Activated naive CD8-positive, alpha-beta T cell treated with anti-CD3 and anti-CD28 coated beads for 36 hours (primary cell): ENCODE data around the gene HLA-A. TPM values are rescaled to one million over a fixed set of nuclear protein-coding genes. Genes with fewer than 3 reads are reported as not detected.
A peak's percentile ranks its signal among the peaks of the same experiment; 100 is the strongest.
"Not testable (repeated sequence)": the region's sequence is repeated elsewhere in the genome, so short reads cannot be mapped to it uniquely, and the experiment has no call there.

Experiments used
- DNase-seq: peaks from one replicate; pipeline ENCODE4 v3.0.0; 2021
- H3K27ac Mint-ChIP-seq: one replicate; pipeline ENCODE4 v1.8.0; 2022; ENCODE audit warnings: mild to moderate bottlenecking, moderate library complexity, mixed read lengths
- H3K27me3 Mint-ChIP-seq: one replicate; pipeline ENCODE4 v1.8.0; 2022; ENCODE audit warnings: mild to moderate bottlenecking, mixed read lengths
- H3K36me3 Mint-ChIP-seq: one replicate; pipeline ENCODE4 v1.8.0; 2021; ENCODE audit warnings: mild to moderate bottlenecking, mixed read lengths
- H3K4me1 Mint-ChIP-seq: one replicate; pipeline ENCODE4 v1.8.0; 2021; ENCODE audit warnings: mixed read lengths
- H3K4me3 Mint-ChIP-seq: one replicate; pipeline ENCODE4 v1.8.0; 2022; ENCODE audit warnings: mild to moderate bottlenecking, moderate library complexity, mixed read lengths
- H3K9me3 Mint-ChIP-seq: one replicate; pipeline ENCODE4 v1.8.0; 2022; ENCODE audit warnings: mixed read lengths
- total RNA-seq, 2 experiments: library from RNA; stranded (reverse); gene quantifications; one replicate each; pipeline ENCODE4 v1.2.3, GENCODE V29; 2021

The HLA-A gene
- total RNA-seq, 2 experiments from 2014 or later: 1,111 to 1,119 TPM

DNA sequence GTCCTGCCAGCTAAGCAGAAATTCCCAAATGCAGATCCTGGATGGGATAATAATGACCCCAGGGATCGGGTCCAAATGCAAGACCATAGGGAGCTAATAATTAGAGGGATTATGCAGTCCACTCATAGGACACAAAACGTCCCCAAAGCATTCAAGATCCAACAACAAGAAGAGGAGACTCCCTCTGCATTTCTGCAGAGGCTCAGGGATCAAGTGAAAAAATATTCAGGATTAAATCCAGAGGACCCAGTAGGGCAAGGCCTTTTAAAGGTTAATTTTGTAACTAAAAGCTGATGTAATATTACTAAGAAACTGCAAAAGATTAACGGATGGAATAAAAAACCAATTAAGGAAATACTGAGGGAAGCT is 22.2 kb downstream of the HLA-A start:
- Mint-ChIP-seq H3K9me3 (no peaks in the 10 kb centered on the region), H3K36me3 (no peaks in the 10 kb centered on the region), H3K4me1 (peaks cover 48% of the 10 kb centered on the region), H3K4me3 (peak overlapping the region; percentile 85), H3K27me3 (no peaks in the 10 kb centered on the region), H3K27ac (peak overlapping the region; percentile 92)
- no peak for DNase-seq

DNA sequence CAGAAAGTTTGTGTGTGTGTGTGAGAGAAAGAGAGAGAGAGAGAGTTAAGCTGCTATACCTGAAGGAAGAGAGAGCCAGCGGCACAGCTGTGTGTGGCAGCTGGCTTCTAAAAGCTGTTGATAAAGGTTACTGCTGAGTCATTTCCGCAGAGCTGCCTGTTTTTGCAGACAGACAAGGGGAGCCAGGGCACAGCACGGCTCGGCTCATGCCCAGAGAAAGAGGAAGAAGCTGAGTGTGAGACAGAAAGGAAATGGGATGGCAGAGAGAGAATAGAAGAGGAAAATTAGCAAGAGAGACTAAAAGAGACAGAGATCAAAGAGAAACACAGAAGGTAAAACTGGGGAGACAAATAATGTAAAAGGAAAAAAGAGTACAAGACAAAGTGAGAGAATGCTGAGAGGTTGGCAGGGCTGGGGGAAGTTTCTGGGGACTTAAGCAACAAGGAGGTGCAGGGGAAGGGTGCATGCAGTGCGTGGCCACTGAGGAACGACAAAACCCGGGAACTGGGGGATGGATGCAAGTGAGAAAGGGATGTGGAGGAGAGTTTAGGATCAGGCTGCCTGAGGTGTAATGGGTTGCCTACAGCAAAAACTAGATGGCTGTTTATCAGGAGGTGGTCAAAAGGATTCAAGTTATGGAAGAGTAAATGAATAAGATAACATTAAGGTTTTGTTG is 22.7 kb downstream of the HLA-A start:
- Mint-ChIP-seq H3K27me3 (no peaks in the 10 kb centered on the region), H3K4me1 (peaks cover 47% of the 10 kb centered on the region), H3K36me3 (no peaks in the 10 kb centered on the region), H3K9me3 (no peaks in the 10 kb centered on the region), H3K4me3 (peak overlapping the region; percentile 85), H3K27ac (peak overlapping the region; percentile 92)
- DNase-seq: peak; percentile 78

DNA sequence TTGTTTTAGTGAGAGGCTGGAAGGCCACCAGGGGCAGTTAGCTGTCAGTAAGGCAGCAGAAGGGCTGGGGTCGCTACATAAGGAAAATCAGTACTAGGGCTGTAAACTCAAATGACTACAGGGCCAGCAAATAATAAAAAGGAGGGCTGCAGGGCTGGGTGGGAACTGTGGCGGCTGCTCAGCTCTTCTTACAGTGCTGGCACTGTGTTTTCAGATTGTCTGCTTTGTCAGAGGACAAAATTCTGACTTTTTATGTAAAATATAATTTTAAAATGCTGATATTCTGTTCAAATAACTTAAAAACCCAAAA is 23.2 kb downstream of the HLA-A start:
- Mint-ChIP-seq H3K4me1 (peaks cover 47% of the 10 kb centered on the region), H3K4me3 (peak overlapping the region; percentile 85), H3K27ac (peak overlapping the region; percentile 92), H3K36me3 (no peaks in the 10 kb centered on the region), H3K9me3 (no peaks in the 10 kb centered on the region), H3K27me3 (no peaks in the 10 kb centered on the region)
- no peak for DNase-seq

DNA sequence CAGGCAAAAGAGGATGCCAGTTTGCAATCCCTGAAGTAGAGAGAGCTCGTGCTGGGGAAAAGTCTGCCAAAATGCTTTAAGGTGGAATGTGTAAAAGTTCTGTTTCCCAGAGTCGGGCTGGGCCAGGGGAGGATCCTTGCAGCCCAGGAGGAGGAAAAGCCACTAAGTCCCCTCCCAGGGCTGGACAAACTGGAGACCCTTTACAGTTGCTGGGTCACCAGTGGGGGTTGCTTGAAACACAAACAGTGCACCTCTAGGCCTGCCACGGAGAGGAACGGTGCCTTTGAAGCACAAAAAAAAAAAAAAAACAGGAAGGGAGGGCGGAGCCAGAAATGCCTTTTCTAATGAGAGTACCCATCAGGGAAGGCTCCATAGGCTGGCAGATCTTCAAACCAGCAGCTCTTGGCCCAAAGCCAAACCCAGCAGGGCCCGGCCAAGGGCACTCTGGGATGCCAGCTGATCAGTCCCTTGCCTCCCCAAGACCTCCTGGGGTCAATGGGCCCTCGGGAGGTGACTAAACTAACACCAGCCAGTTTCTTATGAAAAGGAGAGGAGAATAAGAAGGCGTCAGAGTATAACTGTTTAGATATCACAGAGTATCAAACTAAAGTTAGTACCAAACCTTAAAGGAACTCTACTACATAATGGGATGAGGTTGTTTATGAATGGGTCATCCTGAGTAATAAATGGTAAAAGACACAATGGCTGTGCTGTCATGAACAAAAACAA is 23.7 kb downstream of the HLA-A start:
- H3K36me3 Mint-ChIP-seq: no peaks in the 10 kb centered on the region
- DNase-seq: peak; percentile 36
- peak overlapping the region; percentile 92 for H3K27ac Mint-ChIP-seq

DNA sequence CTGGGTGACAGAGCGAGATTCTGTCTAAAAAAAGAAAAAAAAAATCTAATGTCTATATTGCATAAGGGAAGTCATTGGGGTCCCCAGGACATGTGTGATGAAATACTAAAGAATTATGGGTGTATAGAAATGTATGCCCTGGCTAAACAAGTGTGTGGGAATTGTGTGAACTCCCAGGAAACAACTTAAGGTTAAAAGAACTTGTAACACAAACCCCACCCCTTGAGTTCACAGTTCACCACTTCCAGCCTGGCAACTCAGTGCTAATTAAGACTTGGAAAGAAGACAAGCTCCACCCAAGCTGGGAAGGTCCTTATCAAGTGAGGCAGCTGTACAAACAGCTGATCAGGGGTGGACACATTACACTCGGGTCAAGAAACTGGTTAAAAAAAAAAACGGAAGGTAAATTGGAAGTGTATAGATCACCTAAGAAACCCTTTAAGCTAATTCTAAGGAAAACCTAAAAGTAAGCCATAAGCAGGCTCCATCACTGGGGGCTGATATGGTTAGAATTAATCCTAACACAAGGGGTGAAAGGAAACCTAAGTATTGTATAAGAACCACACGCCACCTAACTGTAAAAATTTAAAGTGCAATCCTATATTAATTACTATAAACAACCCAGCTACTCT is 25.2 kb downstream of the HLA-A start:
- Mint-ChIP-seq H3K27me3 (peaks cover 3% of the 10 kb centered on the region), H3K4me3 (no peak overlapping the region), H3K36me3 (no peaks in the 10 kb centered on the region), H3K9me3 (no peaks in the 10 kb centered on the region), H3K4me1 (peaks cover 57% of the 10 kb centered on the region), H3K27ac (no peak overlapping the region)
- DNase-seq: no peak

More for the DNA sequence above, 23.7 kb downstream of the HLA-A start:
- H3K4me1 Mint-ChIP-seq: peaks cover 47% of the 10 kb centered on the region
- H3K9me3 Mint-ChIP-seq: no peaks in the 10 kb centered on the region
- H3K27me3 Mint-ChIP-seq: no peaks in the 10 kb centered on the region
- peak overlapping the region; percentile 85 for H3K4me3 Mint-ChIP-seq

DNA sequence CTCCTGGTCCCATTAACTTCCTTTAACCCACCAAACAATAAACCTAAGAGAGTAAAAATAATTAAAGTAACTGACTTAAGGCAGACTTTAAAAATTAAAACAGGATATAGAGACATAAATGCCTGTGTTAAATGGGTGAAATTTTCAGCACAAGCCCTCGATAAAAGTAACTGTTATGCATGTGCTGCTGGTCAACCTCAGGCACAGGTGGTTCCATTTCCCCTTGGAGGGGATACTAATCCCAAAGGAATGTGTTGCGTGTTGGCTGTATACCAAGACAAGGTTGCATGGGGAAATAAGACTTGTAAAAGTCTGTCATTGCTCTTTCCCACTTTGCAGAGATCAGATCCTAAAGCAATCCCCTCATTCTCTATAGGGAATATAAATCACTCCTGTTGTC is 25.8 kb downstream of the HLA-A start:
- peaks cover 55% of the 10 kb centered on the region for H3K4me1 Mint-ChIP-seq

DNA sequence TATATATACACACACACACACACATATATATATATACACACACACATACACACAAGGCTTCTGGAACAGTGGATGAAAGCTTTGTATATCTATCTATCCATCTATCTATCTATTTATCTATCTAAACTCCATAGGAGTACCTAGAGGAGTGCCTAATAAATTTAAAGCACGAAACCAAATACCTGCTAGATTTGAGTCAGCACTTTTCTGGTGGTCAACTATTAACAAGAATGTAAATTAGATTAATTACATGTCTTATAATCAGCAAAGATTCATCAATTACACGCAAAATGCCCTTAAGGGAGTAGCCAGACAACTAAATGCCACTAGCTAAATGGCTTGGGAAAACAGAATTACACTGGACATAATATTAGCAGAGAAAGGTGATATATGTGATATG is 26.6 kb downstream of the HLA-A start:
- Mint-ChIP-seq H3K36me3 (no peaks in the 10 kb centered on the region), H3K27me3 (peaks cover 9% of the 10 kb centered on the region), H3K4me3 (no peak overlapping the region), H3K4me1 (peaks cover 49% of the 10 kb centered on the region), H3K27ac (no peak overlapping the region), H3K9me3 (no peaks in the 10 kb centered on the region)
- DNase-seq: no peak

More for the DNA sequence above, 25.8 kb downstream of the HLA-A start:
- no peak for DNase-seq
- Mint-ChIP-seq H3K4me3 (no peak overlapping the region), H3K36me3 (no peaks in the 10 kb centered on the region), H3K27ac (no peak overlapping the region), H3K27me3 (peaks cover 5% of the 10 kb centered on the region), H3K9me3 (no peaks in the 10 kb centered on the region)

DNA sequence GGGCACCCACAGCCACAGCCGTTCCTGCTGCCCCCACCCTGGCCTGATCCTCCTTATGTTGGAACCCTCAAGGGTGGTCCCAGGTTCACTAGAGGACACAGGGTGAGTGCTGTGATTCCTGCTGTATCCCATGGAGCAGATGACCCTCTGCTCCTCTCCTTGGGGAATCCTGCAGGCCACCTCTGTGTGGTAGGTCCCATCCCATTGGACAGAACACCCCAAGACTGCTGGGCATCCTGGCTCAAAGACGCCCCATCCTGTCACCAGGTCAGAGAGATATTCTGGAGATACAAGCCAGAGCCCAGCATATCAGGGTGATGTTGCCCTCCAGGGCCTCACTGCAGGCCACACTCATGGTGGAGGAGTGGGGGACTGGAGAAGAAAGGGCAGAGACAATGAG is 28.4 kb downstream of the HLA-A start:
- DNase-seq: no peak
- Mint-ChIP-seq H3K4me3 (no peak overlapping the region), H3K27ac (no peak overlapping the region), H3K9me3 (no peaks in the 10 kb centered on the region), H3K4me1 (peaks cover 48% of the 10 kb centered on the region), H3K27me3 (peaks cover 28% of the 10 kb centered on the region), H3K36me3 (no peaks in the 10 kb centered on the region)

DNA sequence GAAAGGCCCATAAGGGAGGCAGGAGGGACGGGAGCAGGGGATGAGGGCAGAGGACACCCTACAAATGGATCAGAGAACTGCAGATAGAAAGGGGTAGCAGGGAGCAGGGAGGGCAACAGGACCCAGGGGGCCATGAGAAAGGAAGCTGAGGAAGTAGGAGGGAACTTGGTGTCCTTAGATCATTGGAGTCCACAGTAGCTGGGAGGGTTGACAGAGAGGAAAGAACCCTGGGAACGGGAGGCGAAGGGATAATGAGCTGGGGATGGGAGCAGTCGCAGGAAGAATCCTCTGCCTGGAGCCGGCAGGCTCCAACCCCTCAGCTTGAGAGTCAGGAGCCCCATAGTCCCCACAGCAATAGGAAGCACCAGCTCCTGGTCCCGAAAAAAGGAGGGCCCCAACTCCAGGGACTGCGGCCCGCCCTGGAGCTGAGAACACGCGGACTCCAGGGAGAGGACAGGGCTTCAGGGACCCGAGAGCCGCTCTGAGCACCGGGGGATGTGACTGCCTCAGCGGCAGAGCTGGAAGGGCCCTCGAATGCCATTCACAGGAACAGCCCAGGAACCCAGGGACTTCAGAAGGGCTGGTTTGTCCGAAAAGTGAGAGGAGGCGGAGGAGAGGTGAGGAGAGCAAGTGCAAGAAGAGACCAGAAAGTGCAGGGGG is 32.7 kb downstream of the HLA-A start:
- Mint-ChIP-seq H3K27ac (no peak overlapping the region), H3K36me3 (peaks cover 2% of the 10 kb centered on the region), H3K4me1 (peaks cover 40% of the 10 kb centered on the region), H3K9me3 (no peaks in the 10 kb centered on the region), H3K27me3 (peaks cover 54% of the 10 kb centered on the region), H3K4me3 (peak overlapping the region; percentile 83)
- no peak for DNase-seq

DNA sequence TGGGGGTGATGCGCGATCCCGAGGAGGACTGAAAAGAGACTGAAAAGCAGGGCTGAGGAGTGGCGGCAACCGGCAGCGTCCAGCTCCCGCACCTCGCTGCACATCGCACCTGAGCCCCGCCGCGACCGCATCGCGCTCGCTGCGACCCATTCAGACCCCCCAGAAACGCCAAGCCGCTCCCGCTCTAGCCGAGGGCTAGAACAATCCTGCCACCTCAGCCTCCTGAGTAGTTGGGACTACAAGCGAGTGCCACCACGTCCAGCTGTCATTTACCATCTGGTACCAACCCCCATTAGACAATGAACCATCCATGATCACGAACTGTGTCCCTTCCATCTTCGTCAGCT is 33.2 kb downstream of the HLA-A start:
- Mint-ChIP-seq H3K4me1 (peaks cover 40% of the 10 kb centered on the region), H3K4me3 (peak overlapping the region; percentile 83), H3K9me3 (no peaks in the 10 kb centered on the region), H3K27me3 (peaks cover 54% of the 10 kb centered on the region), H3K36me3 (peaks cover 2% of the 10 kb centered on the region), H3K27ac (no peak overlapping the region)
- DNase-seq: no peak

DNA sequence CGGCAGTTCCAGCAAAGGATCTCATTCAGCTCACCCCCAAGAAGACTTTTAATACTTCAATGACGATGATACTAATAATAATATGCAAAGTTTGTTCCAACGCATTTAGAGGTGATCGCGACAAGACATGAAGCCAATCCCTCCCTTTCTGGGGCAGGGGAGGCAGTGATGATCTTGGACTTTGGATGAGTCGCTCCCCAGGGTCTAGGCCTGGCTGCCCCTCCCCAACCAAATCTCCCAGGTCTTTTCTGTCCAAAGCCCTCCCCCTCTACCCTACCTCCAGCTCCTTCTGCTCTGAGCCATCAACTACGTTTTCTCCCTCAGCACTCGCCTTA is 33.9 kb downstream of the HLA-A start:
- peaks cover 2% of the 10 kb centered on the region for H3K36me3 Mint-ChIP-seq
- peaks cover 54% of the 10 kb centered on the region for H3K27me3 Mint-ChIP-seq
- H3K9me3 Mint-ChIP-seq: no peaks in the 10 kb centered on the region
- DNase-seq: no peak
- peaks cover 39% of the 10 kb centered on the region for H3K4me1 Mint-ChIP-seq
- H3K27ac Mint-ChIP-seq: peak overlapping the region; percentile 21
- H3K4me3 Mint-ChIP-seq: peak overlapping the region; percentile 83

DNA sequence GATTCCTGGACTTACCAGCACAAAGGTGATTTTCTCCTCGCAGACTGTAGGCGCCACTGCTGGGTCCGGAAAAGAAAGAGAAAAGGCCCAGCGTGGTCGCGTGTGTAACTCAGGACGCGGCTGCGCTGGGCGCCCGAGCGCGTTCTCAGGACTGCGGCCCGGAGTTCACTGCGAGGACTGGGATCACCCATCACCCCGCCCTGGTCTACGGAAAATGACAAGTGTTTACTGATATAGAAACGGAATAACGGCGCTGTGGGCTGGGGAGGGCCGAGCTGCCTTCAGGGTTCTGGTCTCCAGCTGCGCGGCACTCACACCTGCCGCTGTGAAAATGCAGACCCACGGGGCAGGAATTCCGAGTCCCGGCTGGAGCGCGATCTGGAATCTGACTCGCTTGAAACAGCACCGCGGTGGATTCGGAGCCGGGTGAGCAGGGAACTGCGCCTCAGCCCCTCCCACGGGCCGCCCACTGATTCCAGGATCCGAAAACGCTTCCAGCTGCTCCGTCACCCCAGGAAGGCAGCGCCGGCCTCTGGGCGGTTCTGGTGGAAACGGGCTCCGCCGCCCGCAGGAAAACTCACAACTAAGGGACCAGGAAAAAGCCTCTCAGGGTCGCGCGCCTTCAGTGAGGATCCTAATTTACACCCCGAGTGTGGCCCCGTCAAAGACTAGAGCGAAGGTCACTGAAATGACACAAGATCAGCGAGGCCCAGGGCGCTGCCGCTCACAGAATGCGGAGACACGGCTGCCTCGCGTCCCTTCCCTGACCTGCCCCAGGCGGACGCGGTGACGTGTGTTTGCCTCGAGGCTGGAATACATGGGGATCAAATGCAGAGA is 34.5 kb downstream of the HLA-A start:
- H3K27ac Mint-ChIP-seq: peak overlapping the region; percentile 51
- peaks cover 34% of the 10 kb centered on the region for H3K4me1 Mint-ChIP-seq
- H3K4me3 Mint-ChIP-seq: peak overlapping the region; percentile 83
- peaks cover 54% of the 10 kb centered on the region for H3K27me3 Mint-ChIP-seq
- DNase-seq: peak; percentile 70
- H3K9me3 Mint-ChIP-seq: no peaks in the 10 kb centered on the region
- peaks cover 2% of the 10 kb centered on the region for H3K36me3 Mint-ChIP-seq

DNA sequence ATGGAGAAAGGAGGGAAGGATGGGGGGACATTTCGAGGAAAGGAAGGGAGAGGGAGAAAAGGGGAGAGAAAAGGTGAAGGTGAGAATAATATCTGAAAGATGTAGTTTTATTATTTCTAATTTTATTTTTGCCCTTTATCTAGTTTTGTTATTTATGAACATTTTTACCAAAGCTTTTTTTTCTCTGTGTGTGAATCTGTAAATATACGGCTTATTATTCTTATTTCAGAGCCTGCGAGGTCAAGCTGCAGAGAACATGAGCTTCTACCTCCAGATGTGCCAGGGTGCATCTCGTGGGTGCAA is 35.0 kb downstream of the HLA-A start:
- DNase-seq: no peak
- Mint-ChIP-seq H3K9me3 (no peaks in the 10 kb centered on the region), H3K27ac (no peak overlapping the region), H3K4me1 (peaks cover 28% of the 10 kb centered on the region), H3K36me3 (peaks cover 2% of the 10 kb centered on the region), H3K27me3 (peaks cover 52% of the 10 kb centered on the region), H3K4me3 (peak overlapping the region; percentile 83)

DNA sequence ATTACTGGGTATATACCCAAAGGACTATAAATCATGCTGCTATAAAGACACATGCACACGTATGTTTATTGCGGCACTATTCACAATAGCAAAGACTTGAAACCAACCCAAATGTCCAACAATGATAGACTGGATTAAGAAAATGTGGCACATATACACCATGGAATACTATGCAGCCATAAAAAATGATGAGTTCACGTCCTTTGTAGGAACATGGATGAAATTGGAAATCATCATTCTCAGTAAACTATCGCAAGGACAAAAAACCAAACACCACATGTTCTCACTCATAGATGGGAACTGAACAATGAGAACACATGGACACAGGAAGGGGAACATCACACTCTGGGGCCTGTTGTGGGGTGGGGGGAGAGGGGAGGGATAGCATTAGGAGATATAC is 37.7 kb downstream of the HLA-A start:
- not testable (repeated sequence) for H3K4me3 Mint-ChIP-seq, H3K27ac Mint-ChIP-seq, DNase-seq, H3K36me3 Mint-ChIP-seq, H3K9me3 Mint-ChIP-seq
- Mint-ChIP-seq H3K27me3 (peaks cover 34% of the 10 kb centered on the region), H3K4me1 (peaks cover 20% of the 10 kb centered on the region)

DNA sequence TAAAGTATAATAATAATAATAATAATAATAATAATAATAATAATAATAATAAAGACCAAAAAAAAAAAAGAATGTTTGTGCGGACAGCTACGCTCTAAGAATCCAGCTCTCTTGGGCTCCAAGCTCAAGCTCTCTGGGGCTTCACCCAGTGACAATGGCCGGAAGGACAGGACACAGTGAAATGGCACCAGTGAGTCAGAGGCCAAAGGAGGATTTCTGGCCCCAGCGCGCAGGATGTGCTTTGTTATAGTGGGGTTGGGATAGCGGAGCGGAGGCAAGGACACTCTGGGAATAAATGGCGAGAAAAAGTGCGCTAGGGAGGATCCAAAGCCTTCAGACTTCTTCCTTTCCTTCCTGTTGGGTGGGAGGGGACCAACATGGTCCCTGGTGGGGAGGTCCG is 38.2 kb downstream of the HLA-A start:
- no peak overlapping the region for H3K27ac Mint-ChIP-seq
- peaks cover 29% of the 10 kb centered on the region for H3K27me3 Mint-ChIP-seq
- H3K4me3 Mint-ChIP-seq: no peak overlapping the region
- H3K36me3 Mint-ChIP-seq: peaks cover 2% of the 10 kb centered on the region
- H3K9me3 Mint-ChIP-seq: no peaks in the 10 kb centered on the region
- no peak for DNase-seq
- peaks cover 15% of the 10 kb centered on the region for H3K4me1 Mint-ChIP-seq
